NCI-H1694 (cell line): ENCODE data around the gene JAG2.
"Not testable (repeated sequence)": the region's sequence is repeated elsewhere in the genome, so short reads cannot be mapped to it uniquely, and the experiment has no call there.

ENCODE experiments used
- DNase-seq: peaks from one replicate; lab custom pipeline; 2025; lab: John Stamatoyannopoulos, UW

Gene JAG2

GRCh38 chr14:105116451-105117256 lies 51.9 kb downstream of the JAG2 start:
- DNase-seq = no peak

- DNase-seq = not testable (repeated sequence)
Measured at GRCh38 chr14:105109243-105109642, 59.3 kb downstream of the JAG2 start.

- DNase-seq = no peak
Measured at GRCh38 chr14:105108516-105108864, 60.1 kb downstream of the JAG2 start.

GRCh38 chr14:105107781-105108515 lies 60.6 kb downstream of the JAG2 start:
- DNase-seq = no peak

GRCh38 chr14:105107351-105107750 lies 61.2 kb downstream of the JAG2 start:
- no peak for DNase-seq

GRCh38 chr14:105105158-105105557 lies 63.4 kb downstream of the JAG2 start:
- DNase-seq = no peak

- no peak for DNase-seq
Measured at GRCh38 chr14:105102893-105103292, 65.7 kb downstream of the JAG2 start.

- DNase-seq = no peak
Measured at GRCh38 chr14:105102361-105102870, 66.2 kb downstream of the JAG2 start.

- DNase-seq = no peak
Measured at GRCh38 chr14:105100910-105101309, 67.7 kb downstream of the JAG2 start.

GRCh38 chr14:105099778-105100177 lies 68.8 kb downstream of the JAG2 start:
- DNase-seq = no peak

- DNase-seq = no peak
Measured at GRCh38 chr14:105098316-105098715, 70.3 kb downstream of the JAG2 start.

GRCh38 chr14:105097794-105098127 lies 70.8 kb downstream of the JAG2 start:
- DNase-seq = no peak

- no peak for DNase-seq
Measured at GRCh38 chr14:105096206-105096875, 72.2 kb downstream of the JAG2 start.

GRCh38 chr14:105095236-105095805 lies 73.3 kb downstream of the JAG2 start:
- no peak for DNase-seq

- DNase-seq = no peak
Measured at GRCh38 chr14:105094193-105094907, 74.2 kb downstream of the JAG2 start.

- DNase-seq = peak; percentile 93
Measured at GRCh38 chr14:105093431-105094192, 75.0 kb downstream of the JAG2 start.

GRCh38 chr14:105093038-105093430 lies 75.5 kb downstream of the JAG2 start:
- DNase-seq = peak; percentile 72

- DNase-seq = peak; percentile 74
Measured at GRCh38 chr14:105092171-105093037, 76.2 kb downstream of the JAG2 start.

GRCh38 chr14:105091517-105092170 lies 76.9 kb downstream of the JAG2 start:
- peak; percentile 70 for DNase-seq
